Choroid plexus epithelial cell (primary cell): ENCODE results near the gene RAB1B.

ENCODE experiments used
- DNase-seq: peaks from one replicate; pipeline ENCODE4 v3.0.0-alpha.2; 2010; ENCODE audit warnings: low read depth
- H3K4me3 ChIP-seq: 2 replicates; pipeline ENCODE4 v1.5.1; 2011; ENCODE audit warnings: low read depth, mild to moderate bottlenecking, control low read depth, low read length, moderate library complexity
- CTCF ChIP-seq: conservative IDR thresholded peaks from 2 replicates; pipeline ENCODE4 v1.5.1; 2011; ENCODE audit warnings: low read depth, mild to moderate bottlenecking, control low read depth, inconsistent platforms, low read length, moderate library complexity

Gene RAB1B

GRCh38 chr11:66261578-66261977 is 6.9 kb upstream of the RAB1B start:
- no peak for TF ChIP-seq CTCF
- DNase-seq = no peak
- H3K4me3 ChIP-seq = no peak overlapping the region

- no peak for TF ChIP-seq CTCF
- no peak for DNase-seq
- H3K4me3 ChIP-seq = no peak overlapping the region
Measured at GRCh38 chr11:66262191-66262590, 6.2 kb upstream of the RAB1B start.

DNA sequence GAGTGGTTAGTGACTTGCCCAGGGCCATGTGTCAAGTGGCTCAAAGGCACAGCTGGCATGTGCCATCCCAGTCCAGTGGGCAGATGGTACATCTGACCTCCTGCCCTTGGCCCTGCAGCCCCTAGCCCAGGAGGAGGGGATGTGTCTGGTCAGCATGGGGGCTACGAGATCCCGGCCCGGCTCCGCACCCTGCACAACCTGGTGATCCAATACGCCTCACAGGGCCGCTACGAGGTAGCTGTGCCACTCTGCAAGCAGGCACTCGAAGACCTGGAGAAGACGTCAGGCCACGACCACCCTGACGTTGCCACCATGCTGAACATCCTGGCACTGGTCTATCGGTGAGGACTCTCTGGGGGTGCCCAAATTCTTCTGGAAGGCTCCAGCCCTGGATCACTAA is 5.7 kb upstream of the RAB1B start:
- no peak for TF ChIP-seq CTCF
- DNase-seq = no peak
- no peak overlapping the region for H3K4me3 ChIP-seq

DNA sequence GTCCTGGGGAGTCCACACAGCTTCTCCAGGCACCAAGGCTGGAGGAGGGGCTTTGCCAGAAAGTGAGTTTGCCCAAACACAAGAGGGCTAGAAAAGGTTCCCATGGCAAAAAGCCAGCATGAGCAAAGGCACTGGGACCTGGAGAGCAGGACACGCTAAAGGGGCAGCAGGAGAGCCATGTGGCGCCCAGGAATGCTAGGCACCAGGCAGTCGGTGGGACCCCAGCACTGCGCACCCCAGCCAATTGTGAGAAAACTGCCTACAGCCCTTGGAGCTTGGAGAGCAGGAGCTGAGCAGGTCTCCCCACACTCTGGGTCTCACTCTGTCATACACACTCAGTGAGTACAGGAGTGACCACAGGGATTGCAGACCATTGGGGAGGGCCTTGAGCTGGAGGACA is 5.2 kb upstream of the RAB1B start:
- TF ChIP-seq CTCF = no peak
- no peak overlapping the region for H3K4me3 ChIP-seq

GRCh38 chr11:66263785-66264184 is 4.7 kb upstream of the RAB1B start:
- H3K4me3 ChIP-seq = no peak overlapping the region
- TF ChIP-seq CTCF = no peak
- no peak for DNase-seq

More for the DNA sequence above, 5.2 kb upstream of the RAB1B start:
- DNase-seq = no peak

GRCh38 chr11:66264383-66264782 is 4.1 kb upstream of the RAB1B start:
- TF ChIP-seq CTCF = no peak
- no peak overlapping the region for H3K4me3 ChIP-seq

GRCh38 chr11:66264914-66265313 is 3.5 kb upstream of the RAB1B start:
- peak; percentile 41 for TF ChIP-seq CTCF
- no peak overlapping the region for H3K4me3 ChIP-seq
- DNase-seq = no peak

More at GRCh38 chr11:66264383-66264782, 4.1 kb upstream of the RAB1B start:
- DNase-seq = no peak
